ENCODE measurements around the gene EPHB4.
"Not testable (repeated sequence)": the region's sequence is repeated elsewhere in the genome, so short reads cannot be mapped to it uniquely, and the experiment has no call there.

The EPHB4 gene

GRCh38 chr7:100822236-100823139, 4.8 kb downstream of the EPHB4 start:
- in situ Hi-C loops (cut with HindIII; ENCODE audit: low sequenced_read_pairs), result no loop called here
- no peak for DNase-seq (ENCODE audit: low read depth)
- H3K4me3 ChIP-seq (ENCODE audit: low read depth, low read length), result no peak overlapping the region
- TF ChIP-seq CTCF (IDR thresholded peaks at IDR 0.05; ENCODE audit: low read depth, low read length, missing control alignments), result no peak

DNA sequence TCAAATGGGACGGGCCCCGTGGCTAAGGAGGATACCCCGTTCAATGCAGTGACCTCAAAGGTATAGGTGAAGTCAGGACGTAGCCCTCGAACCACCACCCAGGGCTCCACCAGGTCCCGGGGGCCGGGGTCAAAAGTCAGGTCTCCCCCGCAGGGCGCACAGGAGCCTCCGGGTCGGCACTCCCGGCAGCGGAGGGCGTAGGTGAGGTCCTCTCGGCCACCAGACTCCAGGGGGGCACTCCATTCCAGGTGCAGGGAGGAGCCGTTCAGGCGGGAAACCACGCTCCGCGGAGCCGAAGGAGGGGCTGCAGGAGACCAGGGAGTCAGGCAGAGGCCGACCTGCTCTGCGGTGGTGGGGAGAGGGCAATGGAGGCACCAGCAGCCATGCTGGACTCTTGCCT, 7.7 kb downstream of the EPHB4 start:
- H3K4me3 ChIP-seq (ENCODE audit: low read depth, low read length), result no peak overlapping the region
- in situ Hi-C loops (cut with HindIII; ENCODE audit: low sequenced_read_pairs), result no loop called here
- TF ChIP-seq CTCF (IDR thresholded peaks at IDR 0.05; ENCODE audit: low read depth, low read length, missing control alignments), result no peak
- DNase-seq (ENCODE audit: low read depth), result no peak

DNA sequence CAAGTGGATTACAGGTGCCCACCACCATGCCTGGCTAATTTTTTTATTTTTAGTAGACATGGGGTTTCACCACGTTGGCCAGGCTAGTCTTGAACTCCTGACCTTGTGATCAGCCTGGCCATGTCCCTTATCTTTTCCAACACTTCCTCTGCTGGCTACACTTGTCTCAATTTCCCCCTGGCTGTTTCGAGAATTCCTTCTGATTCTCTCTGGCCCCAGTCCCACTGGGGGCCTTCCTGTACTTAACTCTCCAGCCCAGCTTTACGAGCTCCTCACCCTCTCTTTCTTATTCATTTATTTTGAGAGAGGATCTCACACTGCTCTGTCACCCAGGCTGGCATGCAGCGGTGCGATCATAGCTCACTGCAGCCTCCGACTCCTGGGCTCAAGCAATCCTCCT, 8.5 kb downstream of the EPHB4 start:
- DNase-seq (ENCODE audit: low read depth), result no peak
- in situ Hi-C loops (cut with HindIII; ENCODE audit: low sequenced_read_pairs), result no loop called here
- no peak for TF ChIP-seq CTCF (IDR thresholded peaks at IDR 0.05; ENCODE audit: low read depth, low read length, missing control alignments)
- H3K4me3 ChIP-seq (ENCODE audit: low read depth, low read length), result no peak overlapping the region

DNA sequence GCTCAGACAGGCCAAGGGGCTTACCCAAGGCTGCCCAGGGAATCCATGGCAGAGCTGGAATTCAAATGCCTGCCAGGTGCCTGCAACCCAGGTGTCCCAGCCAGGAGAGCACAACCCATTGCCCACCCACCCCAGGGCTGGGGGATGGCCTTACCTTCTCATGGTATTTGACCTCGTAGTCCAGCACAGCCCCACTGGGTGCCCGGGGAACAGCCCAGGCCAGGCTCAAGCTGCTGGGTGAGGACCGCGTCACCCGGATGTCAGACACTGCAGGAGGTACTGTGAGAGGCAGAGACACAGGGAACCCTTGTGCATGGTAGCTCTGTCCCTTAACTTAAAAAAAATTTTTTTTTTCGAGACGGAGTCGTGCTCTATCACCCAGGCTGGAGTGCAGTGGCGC, 9.0 kb downstream of the EPHB4 start:
- no peak for TF ChIP-seq CTCF (IDR thresholded peaks at IDR 0.05; ENCODE audit: low read depth, low read length, missing control alignments)
- in situ Hi-C loops (cut with HindIII; ENCODE audit: low sequenced_read_pairs), result no loop called here
- H3K4me3 ChIP-seq (ENCODE audit: low read depth, low read length), result no peak overlapping the region
- no peak for DNase-seq (ENCODE audit: low read depth)

DNA sequence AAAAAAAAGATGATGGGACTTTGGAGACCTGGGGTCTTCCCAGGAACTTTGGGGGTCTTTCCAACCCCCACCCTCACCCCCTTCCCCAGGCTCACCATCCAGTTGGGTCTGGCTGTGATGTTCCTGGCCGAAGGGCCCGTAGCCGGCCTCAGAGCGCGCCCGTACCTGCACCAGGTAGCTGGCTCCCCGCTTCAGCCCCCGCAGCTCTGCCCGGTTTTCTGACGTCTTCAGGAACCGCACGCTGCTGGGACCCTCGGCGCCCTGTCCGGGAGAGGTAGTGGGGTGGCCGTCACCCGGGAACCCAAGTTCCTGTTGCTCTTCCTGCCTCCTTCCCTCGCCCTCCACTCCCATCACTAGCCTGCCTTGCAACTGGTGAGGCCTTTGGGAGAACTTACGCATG, 10.2 kb downstream of the EPHB4 start:
- H3K4me3 ChIP-seq (ENCODE audit: low read depth, low read length), result no peak overlapping the region
- no peak for DNase-seq (ENCODE audit: low read depth)
- TF ChIP-seq CTCF (IDR thresholded peaks at IDR 0.05; ENCODE audit: low read depth, low read length, missing control alignments), result no peak
- in situ Hi-C loops (cut with HindIII; ENCODE audit: low sequenced_read_pairs), result no loop called here

- H3K4me3 ChIP-seq (ENCODE audit: low read depth, low read length); DNase-seq (ENCODE audit: low read depth); in situ Hi-C loops (cut with HindIII; ENCODE audit: low sequenced_read_pairs): not testable (repeated sequence)
These were observed 10.8 kb downstream of the EPHB4 start for GRCh38 chr7:100816515-100816914.

DNA sequence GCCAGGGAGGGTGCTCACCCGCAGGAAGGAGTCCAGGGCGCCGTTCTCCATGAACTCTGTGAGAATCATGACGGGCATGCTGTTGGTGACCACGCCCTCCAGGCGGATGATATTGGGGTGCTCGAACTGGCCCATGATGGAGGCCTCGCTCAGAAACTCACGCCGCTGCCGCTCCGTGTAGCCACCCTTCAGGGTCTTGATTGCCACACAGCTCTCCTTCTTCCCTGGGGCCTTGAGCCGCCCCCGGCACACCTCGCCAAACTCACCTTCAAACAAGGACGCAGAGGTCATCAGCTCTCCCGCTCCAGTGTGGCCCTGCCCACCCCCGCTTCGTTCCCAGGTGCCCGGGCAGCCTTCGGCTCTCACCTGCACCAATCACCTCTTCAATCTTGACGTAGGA, 14.6 kb downstream of the EPHB4 start:
- TF ChIP-seq CTCF (IDR thresholded peaks at IDR 0.05; ENCODE audit: low read depth, low read length, missing control alignments), result no peak
- in situ Hi-C loops (cut with HindIII; ENCODE audit: low sequenced_read_pairs), result no loop called here
- no peak overlapping the region for H3K4me3 ChIP-seq (ENCODE audit: low read depth, low read length)
- DNase-seq (ENCODE audit: low read depth), result no peak

All from astrocyte of the cerebellum (primary cell).